HepG2 (cell line): ENCODE measurements around the gene EFCAB8. TPM values are rescaled to one million over a fixed set of nuclear protein-coding genes. Genes with fewer than 3 reads are reported as not detected.
A peak's percentile ranks its signal among the peaks of the same experiment; 100 is the strongest.

Source experiments
- ATF7 ChIP-seq, 2 experiments: fragments of 450-650 bp in 1 of 2; sonication (generic) in 1 of 2; formaldehyde crosslinking in 1 of 2; IDR thresholded peaks; 2 replicates each; pipeline versions ENCODE4 v1.4.0 to v1.6.1; 2016 to 2020; ENCODE audit warnings: antibody characterized with exemption in 1 of 2, mild to moderate bottlenecking in 1 of 2, missing genetic modification reagents in 1 of 2
- CHCHD3 ChIP-seq: sonication (generic); formaldehyde crosslinking; IDR thresholded peaks from 2 replicates; pipeline ENCODE4 v1.8.0; 2022; ENCODE audit warnings: mild to moderate bottlenecking, missing genetic modification reagents, moderate library complexity
- ETV5 ChIP-seq: IDR thresholded peaks from 2 replicates; pipeline ENCODE4 v1.6.1; 2018; ENCODE audit warnings: missing biosample characterization, missing genetic modification reagents, inconsistent platforms, borderline replicate concordance
- HHEX ChIP-seq: IDR thresholded peaks from 2 replicates; pipeline ENCODE4 v1.6.1; 2016; ENCODE audit warnings: control low read depth
- HNRNPLL ChIP-seq: fragments of 200-400 bp; formaldehyde crosslinking; IDR thresholded peaks from 2 replicates; pipeline ENCODE4 v1.6.1; 2017; ENCODE audit warnings: mild to moderate bottlenecking, low read depth, low read length; ENCODE audit not compliant: poor library complexity, severe bottlenecking
- HOXD1 ChIP-seq: sonication (generic); formaldehyde crosslinking; IDR thresholded peaks from 2 replicates; pipeline ENCODE4 v1.5.0; 2020; ENCODE audit warnings: missing genetic modification reagents
- JUN ChIP-seq: sonication (generic); formaldehyde crosslinking; IDR thresholded peaks from 2 replicates; pipeline ENCODE4 v1.4.0; 2020; ENCODE audit warnings: mild to moderate bottlenecking, missing genetic modification reagents
- NFKBIZ ChIP-seq: IDR thresholded peaks from 2 replicates; pipeline ENCODE4 v1.6.1; 2018; ENCODE audit warnings: missing genetic modification reagents, missing compliant biosample characterization
- PAX8 ChIP-seq: sonication (generic); formaldehyde crosslinking; IDR thresholded peaks from 2 replicates; pipeline ENCODE4 v1.8.0; 2022; ENCODE audit warnings: mild to moderate bottlenecking, missing genetic modification reagents, borderline replicate concordance
- PHF21A ChIP-seq: sonication (generic); formaldehyde crosslinking; IDR thresholded peaks from 2 replicates; pipeline ENCODE4 v1.5.0; 2020; ENCODE audit warnings: mild to moderate bottlenecking, missing genetic modification reagents
- RELA ChIP-seq: sonication (generic); formaldehyde crosslinking; IDR thresholded peaks from 2 replicates; pipeline ENCODE4 v1.4.0; 2020; ENCODE audit warnings: missing genetic modification reagents
- REPIN1 ChIP-seq: sonication (generic); formaldehyde crosslinking; IDR thresholded peaks from 2 replicates; pipeline ENCODE4 v1.8.0; 2022; ENCODE audit warnings: missing genetic modification reagents, low read depth, mild to moderate bottlenecking, borderline replicate concordance
- RFX3 ChIP-seq: IDR thresholded peaks from 2 replicates; pipeline ENCODE4 v1.6.1; 2016; ENCODE audit warnings: missing biosample characterization, missing genetic modification reagents
- TOPORS ChIP-seq: sonication (generic); formaldehyde crosslinking; IDR thresholded peaks from 2 replicates; pipeline ENCODE4 v1.8.0; 2023; ENCODE audit warnings: mild to moderate bottlenecking, missing genetic modification reagents
- ZBTB8A ChIP-seq: sonication (generic); formaldehyde crosslinking; IDR thresholded peaks from 2 replicates; pipeline ENCODE4 v1.4.0; 2020; ENCODE audit warnings: mild to moderate bottlenecking, low read depth, missing genetic modification reagents, borderline replicate concordance
- ZIK1 ChIP-seq: sonication (generic); formaldehyde crosslinking; IDR thresholded peaks from 2 replicates; pipeline ENCODE4 v1.5.0; 2020; ENCODE audit warnings: mild to moderate bottlenecking, low read depth, missing genetic modification reagents, borderline replicate concordance
- ZNF264 ChIP-seq: sonication (generic); formaldehyde crosslinking; IDR thresholded peaks from 2 replicates; pipeline ENCODE4 v1.4.0; 2020; ENCODE audit warnings: missing genetic modification reagents
- ZNF3 ChIP-seq: IDR thresholded peaks from 2 replicates; pipeline ENCODE4 v1.7.0; 2017; ENCODE audit warnings: inconsistent platforms
- ZNF468 ChIP-seq: sonication (generic); formaldehyde crosslinking; IDR thresholded peaks from 2 replicates; pipeline ENCODE4 v1.8.0; 2022; ENCODE audit warnings: mild to moderate bottlenecking, moderate library complexity, missing genetic modification reagents
- ZNF552 ChIP-seq: sonication (generic); formaldehyde crosslinking; IDR thresholded peaks from 2 replicates; pipeline ENCODE4 v1.9.0; 2022; ENCODE audit warnings: missing genetic modification reagents, mild to moderate bottlenecking, borderline replicate concordance
- ZNF614 ChIP-seq: IDR thresholded peaks from 2 replicates; pipeline ENCODE4 v1.6.1; 2018; ENCODE audit warnings: missing biosample characterization, missing genetic modification reagents, inconsistent platforms, borderline replicate concordance
- ZNF703 ChIP-seq: sonication (generic); formaldehyde crosslinking; IDR thresholded peaks from 2 replicates; pipeline ENCODE4 v1.5.1; 2020; ENCODE audit warnings: missing genetic modification reagents, mild to moderate bottlenecking, moderate library complexity, borderline replicate concordance
- ZSCAN31 ChIP-seq: sonication (generic); formaldehyde crosslinking; IDR thresholded peaks from 2 replicates; pipeline ENCODE4 v1.5.0; 2020; ENCODE audit warnings: low read depth, mild to moderate bottlenecking, missing genetic modification reagents
- polyA plus RNA-seq, 8 experiments: library from polyadenylated mRNA; depleted of rRNA in 3 of 8; stranded (reverse) in 7 of 8; unstranded in 1 of 8; fragments of >200 nt; fragmentation: Illumina TruSeq in 4 of 8; extraction: Trizol in 4 of 8; gene quantifications; 2 replicates each; pipeline versions ENCODE4 v1.2.1 to v1.2.3, GENCODE V29; 2011 to 2016; ENCODE audit warnings: low read depth in 4 of 8, missing spikeins in 1 of 8, mixed read lengths in 1 of 8; ENCODE audit not compliant: insufficient read depth in 1 of 8
- total RNA-seq, 5 experiments: library from RNA; depleted of rRNA; stranded (reverse); fragments of >200 nt; fragmentation: Illumina TruSeq; extraction: Trizol; gene quantifications; 2 replicates each; pipeline ENCODE4 v1.2.3, GENCODE V29; 2016; ENCODE audit warnings: low read depth in 1 of 5
- TF ChIP-seq, protein P1 (sequence below): sonication (generic); formaldehyde crosslinking; IDR thresholded peaks from 2 replicates; pipeline ENCODE4 v1.5.0; 2020; ENCODE audit warnings: missing genetic modification reagents
- TF ChIP-seq, protein P2 (sequence below): sonication (generic); formaldehyde crosslinking; IDR thresholded peaks from 2 replicates; pipeline ENCODE4 v1.5.0; 2020; ENCODE audit warnings: mild to moderate bottlenecking, missing genetic modification reagents, borderline replicate concordance
- TF ChIP-seq, protein P3 (sequence below): sonication (generic); formaldehyde crosslinking; conservative IDR thresholded peaks from 2 replicates; pipeline ENCODE4 v1.8.0; 2022; ENCODE audit warnings: low read depth, missing genetic modification reagents

Gene EFCAB8
- total and polyA plus RNA-seq, 2 of the 13 experiments (the other 11 are each of a cell fraction or from before 2014, with no cell fraction given), result 0.15 to 0.22 TPM

DNA sequence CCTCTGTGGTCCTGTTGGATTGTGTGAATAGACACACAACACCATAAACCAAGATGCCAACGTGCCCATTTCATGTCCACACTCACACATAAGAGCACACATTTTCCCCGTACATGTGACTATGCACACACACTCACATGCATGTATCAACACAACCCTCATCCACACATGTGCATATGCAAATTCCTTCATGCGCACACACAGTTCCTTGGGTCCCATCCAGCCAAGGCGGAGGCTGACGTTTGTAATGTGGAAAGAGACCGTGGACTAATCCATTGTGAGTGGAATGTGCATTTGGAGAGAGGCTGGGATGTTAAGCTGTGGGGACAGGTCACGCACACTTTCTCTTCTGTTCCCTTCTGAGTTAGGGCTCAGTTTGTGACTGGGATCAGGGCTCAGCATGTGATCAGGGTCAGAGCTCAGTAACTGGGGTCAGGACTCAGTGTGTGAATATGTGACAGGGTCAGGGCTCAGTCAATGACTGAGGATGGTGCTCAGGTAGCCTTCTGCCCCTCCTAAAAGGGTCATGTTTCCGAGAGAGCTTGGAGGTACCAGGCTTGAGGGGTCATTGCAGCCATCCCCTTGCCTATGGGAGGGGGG lies 148.2 kb downstream of the EFCAB8 start (continued):
- TF ChIP-seq, protein P1, sequence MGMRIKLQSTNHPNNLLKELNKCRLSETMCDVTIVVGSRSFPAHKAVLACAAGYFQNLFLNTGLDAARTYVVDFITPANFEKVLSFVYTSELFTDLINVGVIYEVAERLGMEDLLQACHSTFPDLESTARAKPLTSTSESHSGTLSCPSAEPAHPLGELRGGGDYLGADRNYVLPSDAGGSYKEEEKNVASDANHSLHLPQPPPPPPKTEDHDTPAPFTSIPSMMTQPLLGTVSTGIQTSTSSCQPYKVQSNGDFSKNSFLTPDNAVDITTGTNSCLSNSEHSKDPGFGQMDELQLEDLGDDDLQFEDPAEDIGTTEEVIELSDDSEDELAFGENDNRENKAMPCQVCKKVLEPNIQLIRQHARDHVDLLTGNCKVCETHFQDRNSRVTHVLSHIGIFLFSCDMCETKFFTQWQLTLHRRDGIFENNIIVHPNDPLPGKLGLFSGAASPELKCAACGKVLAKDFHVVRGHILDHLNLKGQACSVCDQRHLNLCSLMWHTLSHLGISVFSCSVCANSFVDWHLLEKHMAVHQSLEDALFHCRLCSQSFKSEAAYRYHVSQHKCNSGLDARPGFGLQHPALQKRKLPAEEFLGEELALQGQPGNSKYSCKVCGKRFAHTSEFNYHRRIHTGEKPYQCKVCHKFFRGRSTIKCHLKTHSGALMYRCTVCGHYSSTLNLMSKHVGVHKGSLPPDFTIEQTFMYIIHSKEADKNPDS (CRISPR knock-in tag), result 0 out of 2 replicates have a peak, but pooled peaks have one; percentile 64
- TF ChIP-seq, protein P2, sequence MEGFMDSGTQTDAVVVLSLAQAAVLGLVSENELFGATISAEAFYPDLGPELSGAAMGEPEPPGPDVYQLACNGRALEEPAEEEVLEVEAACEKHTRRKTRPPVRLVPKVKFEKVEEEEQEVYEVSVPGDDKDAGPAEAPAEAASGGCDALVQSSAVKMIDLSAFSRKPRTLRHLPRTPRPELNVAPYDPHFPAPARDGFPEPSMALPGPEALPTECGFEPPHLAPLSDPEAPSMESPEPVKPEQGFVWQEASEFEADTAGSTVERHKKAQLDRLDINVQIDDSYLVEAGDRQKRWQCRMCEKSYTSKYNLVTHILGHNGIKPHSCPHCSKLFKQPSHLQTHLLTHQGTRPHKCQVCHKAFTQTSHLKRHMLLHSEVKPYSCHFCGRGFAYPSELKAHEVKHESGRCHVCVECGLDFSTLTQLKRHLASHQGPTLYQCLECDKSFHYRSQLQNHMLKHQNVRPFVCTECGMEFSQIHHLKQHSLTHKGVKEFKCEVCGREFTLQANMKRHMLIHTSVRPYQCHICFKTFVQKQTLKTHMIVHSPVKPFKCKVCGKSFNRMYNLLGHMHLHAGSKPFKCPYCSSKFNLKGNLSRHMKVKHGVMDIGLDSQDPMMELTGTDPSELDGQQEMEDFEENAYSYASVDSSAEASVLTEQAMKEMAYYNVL (CRISPR knock-in tag), result no peak
- no peak for TF ChIP-seq CHCHD3 (CRISPR knock-in tag)
- no peak; the same call in 1 of the 2 replicates for TF ChIP-seq JUN
- no peak for TF ChIP-seq ZNF3 (CRISPR knock-in tag)
- TF ChIP-seq ZNF264, result no peak
- TF ChIP-seq PHF21A (CRISPR knock-in tag), result no peak
- TF ChIP-seq ZBTB8A, result no peak
- TF ChIP-seq, protein P3, sequence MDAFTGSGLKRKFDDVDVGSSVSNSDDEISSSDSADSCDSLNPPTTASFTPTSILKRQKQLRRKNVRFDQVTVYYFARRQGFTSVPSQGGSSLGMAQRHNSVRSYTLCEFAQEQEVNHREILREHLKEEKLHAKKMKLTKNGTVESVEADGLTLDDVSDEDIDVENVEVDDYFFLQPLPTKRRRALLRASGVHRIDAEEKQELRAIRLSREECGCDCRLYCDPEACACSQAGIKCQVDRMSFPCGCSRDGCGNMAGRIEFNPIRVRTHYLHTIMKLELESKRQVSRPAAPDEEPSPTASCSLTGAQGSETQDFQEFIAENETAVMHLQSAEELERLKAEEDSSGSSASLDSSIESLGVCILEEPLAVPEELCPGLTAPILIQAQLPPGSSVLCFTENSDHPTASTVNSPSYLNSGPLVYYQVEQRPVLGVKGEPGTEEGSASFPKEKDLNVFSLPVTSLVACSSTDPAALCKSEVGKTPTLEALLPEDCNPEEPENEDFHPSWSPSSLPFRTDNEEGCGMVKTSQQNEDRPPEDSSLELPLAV (CRISPR knock-in tag), result no peak
- no peak for TF ChIP-seq ZNF468 (CRISPR knock-in tag)
- TF ChIP-seq ZIK1 (CRISPR knock-in tag), result no peak
- TF ChIP-seq TOPORS (CRISPR knock-in tag), result no peak
- TF ChIP-seq ZNF614 (CRISPR knock-in tag), result no peak
- TF ChIP-seq HNRNPLL, result no peak
- TF ChIP-seq NFKBIZ (CRISPR knock-in tag), result 0 out of 2 replicates have a peak, but pooled peaks have one; percentile 49
- no peak for TF ChIP-seq RELA
- no peak for TF ChIP-seq ZNF552 (CRISPR knock-in tag)
- no peak for TF ChIP-seq HOXD1 (CRISPR knock-in tag)
- no peak for TF ChIP-seq ZNF703 (CRISPR knock-in tag)
- TF ChIP-seq RFX3 (CRISPR knock-in tag), result no peak
- TF ChIP-seq ATF7 (IDR thresholded peaks at IDR 0.05), result no peak
- TF ChIP-seq ATF7 (CRISPR knock-in tag; IDR thresholded peaks at IDR 0.05), result no peak; the same call in 1 of the 2 replicates
- TF ChIP-seq ZSCAN31, result no peak
- no peak for TF ChIP-seq REPIN1
- TF ChIP-seq ETV5 (CRISPR knock-in tag), result no peak; the same call in 1 of the 2 replicates
- TF ChIP-seq HHEX (CRISPR knock-in tag), result no peak
- no peak for TF ChIP-seq PAX8 (CRISPR knock-in tag)
